ENCODE measurements around the gene ASB11.

GRCh38 chrX:15335135-15336022 is 19.9 kb upstream of the ASB11 start, which contains the start of gene PIGA:
- TF ChIP-seq CTCF (IDR thresholded peaks at IDR 0.05; ENCODE audit: borderline replicate concordance, extremely low read depth, low read length, poor library complexity, severe bottlenecking) (no peak), EZH2 (IDR thresholded peaks at IDR 0.05; ENCODE audit: borderline replicate concordance, low read depth, low read length, severe bottlenecking) (no peak)
